Ectodermal cell (in vitro differentiated cells): ENCODE data around the gene XPO6.

Experiments used
- H3K27ac ChIP-seq: 2 replicates; pipeline ENCODE4 v1.7.0; 2013; ENCODE audit warnings: mild to moderate bottlenecking, low read depth, low read length; ENCODE audit not compliant: insufficient read depth, poor library complexity, severe bottlenecking
- H3K27me3 ChIP-seq: 2 replicates; pipeline ENCODE4 v1.7.0; 2013; ENCODE audit warnings: mild to moderate bottlenecking, low read length; ENCODE audit not compliant: insufficient read depth, control insufficient read depth, poor library complexity, severe bottlenecking
- H3K36me3 ChIP-seq: one replicate; pipeline ENCODE4 v1.7.0; 2013; ENCODE audit warnings: low read length; ENCODE audit not compliant: control insufficient read depth, insufficient read depth
- H3K4me1 ChIP-seq: one replicate; pipeline ENCODE4 v1.7.0; 2013; ENCODE audit warnings: low read length; ENCODE audit not compliant: control insufficient read depth, insufficient read depth
- H3K4me3 ChIP-seq: 2 replicates; pipeline ENCODE4 v1.7.0; 2013; ENCODE audit warnings: low read depth, low read length, control low read depth; ENCODE audit not compliant: insufficient read depth
- H3K9me3 ChIP-seq: 2 replicates; pipeline ENCODE4 v1.7.0; 2013; ENCODE audit warnings: mild to moderate bottlenecking, low read length, moderate library complexity; ENCODE audit not compliant: control insufficient read depth
- WGBS, 2 experiments: methylation state at CpG; one replicate each; pipeline ENCODE4 v1.1.7; 2013; ENCODE audit warnings: missing lambda C conversion rate in 2 of 2; 5-methylcytosine and 5-hydroxymethylcytosine counted together

The XPO6 gene

GRCh38 chr16:28162326-28162877, 49.4 kb downstream of the XPO6 start:
- H3K27ac ChIP-seq, result no peak overlapping the region
- no peak overlapping the region for H3K4me3 ChIP-seq
- H3K4me1 ChIP-seq, result no peaks in the 10 kb centered on the region
- H3K9me3 ChIP-seq, result no peaks in the 10 kb centered on the region
- H3K36me3 ChIP-seq, result peaks cover 8% of the 10 kb centered on the region
- 94 to 96% methylated on average over 6 of the region's 6 CpGs for WGBS, 2 experiments
- no peaks in the 10 kb centered on the region for H3K27me3 ChIP-seq

GRCh38 chr16:28161626-28162025, 50.1 kb downstream of the XPO6 start:
- Histone ChIP-seq H3K4me3 (no peak overlapping the region), H3K4me1 (no peaks in the 10 kb centered on the region), H3K27ac (no peak overlapping the region), H3K36me3 (peaks cover 7% of the 10 kb centered on the region), H3K9me3 (no peaks in the 10 kb centered on the region), H3K27me3 (no peaks in the 10 kb centered on the region)

- Histone ChIP-seq H3K4me3 (no peak overlapping the region), H3K9me3 (no peaks in the 10 kb centered on the region), H3K27me3 (no peaks in the 10 kb centered on the region), H3K36me3 (peaks cover 7% of the 10 kb centered on the region), H3K4me1 (no peaks in the 10 kb centered on the region), H3K27ac (no peak overlapping the region)
- 100% methylated on average over 1 of the region's 1 CpG for WGBS, 2 experiments
Observed at GRCh38 chr16:28158136-28158535, 53.6 kb downstream of the XPO6 start.

GRCh38 chr16:28156056-28156680, 55.6 kb downstream of the XPO6 start:
- H3K4me1 ChIP-seq, result no peaks in the 10 kb centered on the region
- H3K27ac ChIP-seq, result no peak overlapping the region
- H3K4me3 ChIP-seq, result no peak overlapping the region
- no peaks in the 10 kb centered on the region for H3K27me3 ChIP-seq
- H3K9me3 ChIP-seq, result no peaks in the 10 kb centered on the region
- peaks cover 7% of the 10 kb centered on the region for H3K36me3 ChIP-seq
- WGBS, 2 experiments, result 93 to 95% methylated on average over 10 of the region's 10 CpGs

- no peaks in the 10 kb centered on the region for H3K27me3 ChIP-seq
- no peaks in the 10 kb centered on the region for H3K9me3 ChIP-seq
- 91 to 97% methylated on average over 3 of the region's 3 CpGs for WGBS, 2 experiments
- H3K4me1 ChIP-seq, result no peaks in the 10 kb centered on the region
- no peak overlapping the region for H3K4me3 ChIP-seq
- peaks cover 7% of the 10 kb centered on the region for H3K36me3 ChIP-seq
- H3K27ac ChIP-seq, result no peak overlapping the region
Observed at GRCh38 chr16:28155293-28155692, 56.5 kb downstream of the XPO6 start.

- no peaks in the 10 kb centered on the region for H3K9me3 ChIP-seq
- H3K4me1 ChIP-seq, result no peaks in the 10 kb centered on the region
- H3K4me3 ChIP-seq, result no peak overlapping the region
- no peak overlapping the region for H3K27ac ChIP-seq
- 93 to 94% methylated on average over 7 of the region's 7 CpGs for WGBS, 2 experiments
- H3K27me3 ChIP-seq, result no peaks in the 10 kb centered on the region
- peaks cover 11% of the 10 kb centered on the region for H3K36me3 ChIP-seq
Observed at GRCh38 chr16:28151180-28151579, 60.6 kb downstream of the XPO6 start.

- Histone ChIP-seq H3K9me3 (no peaks in the 10 kb centered on the region), H3K27ac (no peak overlapping the region), H3K4me3 (no peak overlapping the region), H3K36me3 (peaks cover 6% of the 10 kb centered on the region), H3K27me3 (no peaks in the 10 kb centered on the region), H3K4me1 (no peaks in the 10 kb centered on the region)
- WGBS, 2 experiments, result 91 to 96% methylated on average over 7 to 11 of the region's 12 CpGs
Observed at GRCh38 chr16:28149011-28149888, 62.5 kb downstream of the XPO6 start.

- 90 to 92% methylated on average over 3 of the region's 3 CpGs for WGBS, 2 experiments
- no peaks in the 10 kb centered on the region for H3K27me3 ChIP-seq
Observed at GRCh38 chr16:28146536-28146935, 65.2 kb downstream of the XPO6 start.

GRCh38 chr16:28145796-28146195, 66.0 kb downstream of the XPO6 start:
- no peak overlapping the region for H3K4me3 ChIP-seq
- no peak overlapping the region for H3K27ac ChIP-seq
- peaks cover 6% of the 10 kb centered on the region for H3K36me3 ChIP-seq
- 90 to 100% methylated on average over 2 of the region's 2 CpGs for WGBS, 2 experiments
- no peaks in the 10 kb centered on the region for H3K4me1 ChIP-seq
- no peaks in the 10 kb centered on the region for H3K9me3 ChIP-seq
- H3K27me3 ChIP-seq, result no peaks in the 10 kb centered on the region

More at GRCh38 chr16:28146536-28146935, 65.2 kb downstream of the XPO6 start:
- H3K9me3 ChIP-seq, result no peaks in the 10 kb centered on the region
- H3K4me1 ChIP-seq, result no peaks in the 10 kb centered on the region
- H3K4me3 ChIP-seq, result no peak overlapping the region
- H3K27ac ChIP-seq, result no peak overlapping the region
- peaks cover 6% of the 10 kb centered on the region for H3K36me3 ChIP-seq
